HG02885 (cell line): Measurements from ENCODE around the gene TRNP1.

Source experiments
- ATAC-seq: cut with Tn5 transposase; IDR thresholded peaks from one replicate; pipeline ENCODE4 v1.9.1; 2021; ENCODE audit warnings: mild to moderate bottlenecking; ENCODE audit not compliant: unreplicated experiment, poor library complexity

Gene TRNP1

DNA sequence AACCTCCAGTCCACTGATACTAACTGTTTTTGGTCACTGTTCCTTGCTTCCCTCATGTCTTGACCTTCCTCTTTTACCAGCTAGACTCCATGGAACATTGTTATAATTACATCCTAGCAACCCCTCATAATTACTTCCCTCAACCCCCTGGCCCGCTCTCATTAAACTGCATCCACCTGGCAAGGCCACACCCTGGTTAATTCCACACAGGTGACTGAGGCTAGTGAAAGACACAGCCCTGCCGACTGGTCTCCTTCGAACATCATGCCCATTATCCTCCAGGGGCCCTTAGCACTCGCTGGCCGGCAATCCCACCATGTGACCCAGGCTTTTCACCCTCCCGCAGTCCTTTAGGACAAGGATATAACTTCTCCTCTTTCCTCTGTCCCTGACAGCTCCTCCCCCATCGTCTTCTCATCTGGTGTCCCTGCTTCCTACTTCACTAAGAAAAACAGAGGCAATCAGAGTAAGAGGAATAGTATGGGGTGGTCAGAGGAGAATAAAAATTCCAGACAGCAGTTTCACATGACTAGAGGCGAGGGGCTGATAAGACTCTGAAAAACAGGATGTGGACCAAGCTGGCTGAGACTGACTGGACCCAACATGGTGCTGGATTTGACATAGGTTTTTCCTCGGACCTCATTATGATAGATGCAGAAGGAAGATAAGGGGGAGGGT is 28.0 kb downstream of the TRNP1 start:
- ATAC-seq = no peak

DNA sequence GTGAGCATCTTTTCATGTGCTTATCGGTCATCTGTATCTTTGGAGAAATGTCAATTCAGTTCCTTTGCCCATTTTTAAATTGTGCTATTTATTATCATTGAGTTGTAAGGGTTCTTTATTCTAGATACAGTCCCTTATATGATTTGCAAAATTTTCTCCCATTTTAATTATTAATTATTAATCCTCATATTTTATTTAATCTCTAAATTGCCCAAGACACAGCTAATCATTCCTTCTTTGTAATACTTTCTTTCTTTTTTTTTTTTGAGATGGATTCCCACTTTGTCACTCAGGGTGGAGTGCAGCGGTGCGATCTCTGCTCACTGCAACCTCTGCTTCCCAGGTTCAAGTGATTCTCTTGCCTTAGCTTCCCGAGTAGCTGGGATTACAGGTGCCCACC is 32.2 kb downstream of the TRNP1 start:
- ATAC-seq = no peak

DNA sequence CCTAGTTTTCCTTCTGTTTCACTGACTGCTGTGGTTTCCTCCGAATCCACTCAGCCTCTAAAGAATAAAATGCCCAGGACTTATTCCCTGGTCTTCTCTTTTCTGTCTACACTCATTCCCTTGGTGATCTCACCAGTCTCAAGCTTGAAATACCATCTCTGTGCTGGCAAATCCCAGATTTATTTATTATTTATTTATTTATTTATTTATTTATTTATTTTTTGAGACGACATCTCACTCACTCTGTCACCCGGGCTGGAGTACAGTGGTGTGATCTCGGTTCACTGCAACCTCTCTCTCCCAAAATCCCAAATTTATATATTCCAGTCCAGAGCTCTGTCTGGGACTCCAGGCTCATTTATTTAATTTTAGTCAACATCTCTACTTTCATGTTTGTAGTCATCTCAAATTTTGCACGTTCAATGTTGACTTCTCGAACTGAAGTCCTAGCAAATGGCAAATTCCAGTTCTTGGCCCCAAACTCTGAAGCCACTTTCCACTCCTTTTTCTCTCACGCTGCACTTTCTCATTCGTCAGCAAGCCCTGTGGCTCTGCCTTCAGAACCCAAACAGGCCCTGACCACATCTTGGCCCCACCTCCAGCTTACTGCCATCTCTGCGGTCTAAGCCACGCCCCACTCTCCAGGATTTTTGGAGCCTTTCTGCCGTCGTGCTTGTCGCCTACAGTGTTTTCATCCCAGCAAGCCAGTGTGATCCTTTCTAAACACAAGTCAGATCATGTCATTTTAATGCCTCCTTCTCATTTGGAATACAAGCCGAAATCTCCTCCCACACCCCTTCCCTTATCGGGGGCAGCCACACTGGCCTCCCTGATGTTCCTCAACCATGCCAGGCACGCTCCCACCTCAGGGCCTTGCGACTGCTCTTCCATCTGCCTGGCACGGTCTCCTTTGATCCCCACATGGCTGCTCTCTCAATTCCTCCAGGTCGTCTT is 33.4 kb downstream of the TRNP1 start:
- ATAC-seq = no peak

DNA sequence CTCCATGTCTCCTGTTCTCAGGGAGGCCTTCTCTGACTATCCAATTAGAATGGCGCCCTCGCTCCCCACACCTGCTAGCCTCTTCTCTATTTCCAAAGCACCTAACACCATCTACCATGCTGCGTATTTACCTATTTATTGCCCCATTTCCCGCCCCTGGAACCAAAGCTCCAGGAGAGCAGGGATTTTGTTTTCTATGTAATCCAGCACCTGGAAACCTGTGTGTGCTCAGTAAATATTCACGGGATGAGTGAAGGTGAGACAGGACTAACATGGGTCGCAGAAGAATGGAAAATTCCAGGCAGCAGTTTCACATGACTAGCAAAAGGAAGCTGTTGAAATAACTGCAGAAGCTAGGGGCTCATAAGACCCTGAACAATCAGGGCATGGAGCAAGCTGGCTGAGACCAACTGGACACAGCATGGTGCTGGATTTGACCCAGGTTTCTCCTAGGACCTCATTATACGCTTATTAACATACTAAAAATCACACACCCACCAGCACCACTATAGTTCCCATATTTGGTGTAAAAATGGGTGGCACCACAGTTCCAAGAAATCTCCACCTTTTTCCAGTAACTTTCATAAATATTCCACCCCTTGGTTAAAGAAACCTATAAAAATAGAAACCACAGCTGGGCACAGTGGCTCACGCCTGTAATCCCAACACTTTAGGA is 34.2 kb downstream of the TRNP1 start:
- no peak for ATAC-seq

DNA sequence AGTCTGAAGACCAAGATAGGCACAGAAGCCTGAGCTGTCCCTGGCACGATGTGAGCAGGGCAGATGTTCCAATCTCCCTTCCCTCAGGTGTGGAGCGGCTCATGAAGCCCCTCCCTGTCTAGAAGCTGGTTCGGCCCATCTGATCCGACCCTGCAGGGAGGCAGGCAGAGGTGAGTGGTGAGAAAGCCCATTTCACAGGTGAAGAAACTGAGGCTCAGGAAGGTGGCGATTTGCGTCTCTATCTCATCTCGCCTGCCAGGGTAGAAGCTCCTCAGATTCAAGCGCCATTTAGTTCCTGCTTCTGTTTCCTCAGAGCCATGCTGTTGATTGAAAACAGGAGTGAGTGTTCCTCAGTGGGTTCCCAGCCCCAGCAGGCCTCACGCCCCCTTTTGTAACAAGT is 36.0 kb downstream of the TRNP1 start:
- no peak for ATAC-seq

DNA sequence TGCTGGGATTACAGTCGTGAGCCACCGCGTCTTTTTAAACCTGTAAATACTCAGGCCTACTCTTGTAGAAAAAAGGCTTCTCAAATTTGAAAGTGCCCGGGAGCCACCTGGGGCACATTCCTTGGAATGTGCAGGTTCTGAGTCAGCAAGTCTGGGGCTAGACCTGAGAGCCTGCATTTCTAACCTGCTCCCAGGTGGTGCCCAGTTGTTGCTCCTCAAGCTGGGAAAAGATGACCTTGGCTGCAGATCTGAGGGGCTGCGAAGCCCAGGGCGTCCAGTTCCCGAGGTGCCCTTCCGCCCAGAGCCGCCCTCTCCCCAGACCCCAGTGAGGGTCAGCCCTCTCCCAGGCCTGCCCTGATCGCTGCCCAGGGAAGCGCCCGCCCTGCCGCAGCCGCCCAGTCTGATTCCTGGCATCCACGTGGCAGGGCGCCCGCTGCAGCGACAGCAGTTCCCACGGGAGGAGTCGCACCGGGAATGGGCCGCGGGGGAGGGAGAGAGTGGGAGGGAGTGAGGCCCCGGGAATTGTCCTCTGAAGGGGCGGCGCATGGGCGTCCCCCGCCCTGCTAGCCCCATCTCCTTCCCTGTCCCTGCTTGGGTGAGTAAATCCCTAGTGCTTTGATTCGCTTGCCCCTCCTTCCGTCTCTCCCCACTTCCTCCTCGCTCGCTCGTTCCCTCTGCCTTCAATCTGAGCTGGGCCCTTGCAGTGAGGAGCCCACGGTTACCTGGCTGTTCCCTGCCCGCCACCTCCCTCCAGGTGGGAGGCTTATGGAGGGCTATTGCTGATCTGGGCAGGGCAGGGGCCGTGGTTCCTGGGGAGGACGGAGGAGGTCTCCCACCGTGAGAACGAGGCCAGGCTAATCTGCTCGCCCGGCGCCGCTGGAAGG is 38.0 kb downstream of the TRNP1 start:
- ATAC-seq = no peak

DNA sequence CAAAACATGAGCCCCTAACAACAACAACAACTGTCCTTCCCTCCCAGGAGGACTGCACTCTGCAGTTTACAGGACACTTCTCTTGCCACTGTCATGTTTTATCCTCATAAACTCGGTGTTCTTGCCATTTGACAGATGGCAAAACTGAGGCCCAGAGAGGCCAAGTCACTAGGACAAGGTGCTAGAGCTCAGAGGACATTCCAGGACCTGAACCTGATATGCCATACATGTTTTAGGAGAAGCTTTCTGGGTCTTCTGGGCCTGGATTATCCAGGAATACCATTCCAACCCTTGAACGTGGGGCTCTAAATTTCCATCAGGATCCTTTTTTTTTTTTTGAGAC is 38.6 kb downstream of the TRNP1 start:
- ATAC-seq = no peak

DNA sequence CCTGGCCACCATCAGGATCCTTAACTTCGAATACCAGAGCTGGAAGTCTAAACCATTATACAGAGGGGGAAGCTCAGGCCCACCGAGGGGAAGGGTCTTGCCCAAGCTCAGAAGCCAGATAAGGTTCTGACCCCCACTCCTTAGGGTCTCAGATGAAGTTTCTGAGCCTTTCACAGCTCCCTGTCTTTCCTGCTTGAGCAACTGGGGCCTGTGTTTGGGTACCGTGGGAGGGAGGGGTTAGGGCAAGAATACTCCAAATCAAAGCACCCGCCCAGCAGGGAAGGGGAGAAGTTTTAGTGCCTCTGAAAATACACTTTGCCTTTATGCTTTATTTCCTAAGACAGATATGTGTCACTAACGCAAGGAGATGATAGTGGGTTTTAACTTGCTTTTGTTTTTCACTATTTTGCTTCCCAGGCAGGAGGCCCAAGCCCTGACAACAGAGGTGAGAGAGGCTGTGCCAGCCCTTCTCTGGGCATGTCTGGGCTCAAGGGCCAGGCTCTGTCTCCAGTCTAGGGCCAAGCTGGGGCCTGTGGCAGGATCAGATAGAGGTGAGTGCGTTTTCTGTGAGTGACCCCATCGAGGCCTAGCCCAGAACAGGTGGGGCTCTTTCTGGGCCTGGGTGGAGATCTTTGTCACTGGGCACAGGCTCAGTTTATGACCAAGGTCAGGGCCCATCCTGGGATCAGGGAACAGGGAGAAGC is 39.7 kb downstream of the TRNP1 start:
- ATAC-seq = no peak

DNA sequence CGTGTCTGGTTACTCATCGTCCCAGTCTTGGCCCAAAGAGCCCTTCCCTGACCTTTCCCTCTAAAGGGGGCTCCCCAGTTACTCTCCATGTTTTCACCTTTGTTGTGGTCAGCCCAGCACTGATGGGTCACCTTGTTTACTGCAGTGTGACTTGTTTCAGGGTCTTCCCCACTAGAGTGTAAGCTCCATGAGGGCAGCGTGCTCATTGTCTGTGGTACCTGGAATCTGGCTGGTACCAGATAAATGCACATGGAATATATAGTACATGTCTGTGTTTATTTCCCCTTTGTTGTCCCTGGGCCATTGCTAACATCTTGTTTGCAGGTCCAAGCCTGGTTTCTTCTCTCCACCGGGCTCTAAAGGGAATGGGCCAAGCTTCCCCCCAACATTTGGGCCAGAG is 41.9 kb downstream of the TRNP1 start:
- ATAC-seq = no peak

DNA sequence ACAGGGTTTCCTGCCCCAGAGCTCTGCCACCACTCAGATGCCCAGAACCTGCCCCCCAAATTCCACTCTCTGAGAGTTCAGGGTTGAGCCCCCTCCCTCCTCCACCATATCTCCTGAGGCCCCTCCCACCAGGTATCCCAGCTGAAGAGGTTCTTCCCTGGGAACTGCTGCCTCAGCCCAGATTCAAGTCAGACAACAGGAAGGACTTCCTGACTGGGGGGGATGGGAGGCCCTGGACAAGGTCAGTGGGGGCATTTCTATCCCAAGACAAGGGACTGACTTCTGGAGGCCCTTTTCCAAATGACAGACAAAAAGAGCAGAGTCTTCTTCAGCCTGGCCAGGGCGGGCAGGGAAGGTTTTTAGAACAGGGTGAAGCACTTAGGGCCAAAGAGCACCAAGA is 43.2 kb downstream of the TRNP1 start:
- no peak for ATAC-seq

DNA sequence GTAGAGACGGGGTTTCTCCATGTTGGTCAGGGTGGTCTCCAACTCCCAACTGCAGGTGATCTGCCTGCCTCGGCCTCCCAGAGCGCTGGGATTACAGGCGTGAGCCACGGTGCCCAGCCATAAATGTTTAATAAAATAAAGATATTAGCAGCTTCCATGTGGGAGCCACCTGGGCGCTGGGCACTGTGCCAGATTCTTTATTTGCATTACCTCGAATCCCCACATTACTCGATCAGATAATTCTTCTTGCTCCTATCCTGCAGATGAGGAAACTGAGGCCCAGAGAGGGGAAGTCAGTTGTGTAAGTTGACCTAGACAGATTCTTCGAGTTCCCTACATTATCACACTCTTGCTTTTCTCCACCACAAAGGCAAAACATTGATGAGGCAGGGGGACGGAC is 44.0 kb downstream of the TRNP1 start:
- no peak for ATAC-seq

DNA sequence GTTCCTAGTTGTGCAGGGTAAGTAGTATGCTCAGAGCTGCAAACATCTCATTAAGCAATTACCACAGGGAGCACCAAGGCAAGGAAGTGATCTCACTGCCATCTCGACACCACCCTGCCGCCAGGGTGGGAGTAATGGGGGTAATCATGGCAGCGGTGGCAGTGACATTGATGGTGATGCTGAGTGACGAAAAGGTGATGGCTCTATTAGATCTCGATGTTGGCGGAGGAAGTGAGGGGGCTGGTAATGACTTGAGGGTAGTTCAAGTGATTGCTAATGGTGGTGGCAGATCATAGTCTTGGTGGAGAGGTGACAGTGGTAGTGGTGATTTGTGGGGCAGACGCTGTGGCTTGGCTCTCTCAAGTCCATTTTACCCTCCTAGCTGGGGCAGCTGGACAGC is 44.5 kb downstream of the TRNP1 start:
- ATAC-seq = no peak

DNA sequence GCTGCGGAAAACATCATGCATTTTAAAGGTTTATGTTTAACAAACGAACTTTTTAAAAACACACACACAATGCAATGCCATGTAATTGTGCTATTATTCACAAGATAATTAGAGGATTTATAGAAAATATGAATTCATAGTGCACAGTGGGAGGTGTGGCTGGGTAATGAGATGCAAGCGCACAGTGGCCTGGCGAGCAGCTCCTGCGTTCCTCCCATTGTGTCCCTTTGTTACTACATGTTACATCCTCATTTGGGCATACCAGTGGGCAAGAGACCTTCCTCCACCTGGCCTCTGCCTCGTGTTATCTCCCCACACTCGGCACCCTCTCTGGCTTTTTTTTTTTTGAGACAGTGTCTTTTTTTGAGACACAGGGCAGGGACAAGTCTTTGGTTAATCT is 49.2 kb downstream of the TRNP1 start:
- ATAC-seq = no peak

DNA sequence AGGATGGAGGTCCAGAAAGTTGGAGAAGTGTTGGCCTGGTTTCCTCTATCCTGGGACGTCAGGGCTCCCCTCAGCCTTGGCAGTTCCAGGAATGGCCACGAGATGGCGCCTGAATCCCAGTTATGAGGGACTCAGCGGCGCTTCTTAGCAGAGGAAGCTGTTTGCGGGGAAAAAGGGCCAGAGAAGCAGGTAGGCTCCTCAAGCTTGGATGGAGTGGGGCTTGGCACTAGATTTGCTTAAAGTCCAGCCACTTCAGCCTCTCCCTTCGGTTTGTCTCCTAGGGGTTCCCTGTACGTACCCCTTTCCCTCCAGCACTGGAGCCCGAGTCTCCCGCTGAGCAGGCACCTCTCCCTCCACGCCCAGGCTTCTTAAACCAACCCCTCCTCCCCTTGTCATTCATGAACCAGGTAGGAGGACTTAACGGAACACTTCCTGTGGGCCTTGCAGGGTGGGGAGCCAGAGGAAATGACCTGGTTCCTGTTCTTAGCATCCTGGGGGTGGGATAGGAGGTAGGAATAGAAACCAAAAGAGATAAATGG is 51.2 kb downstream of the TRNP1 start:
- ATAC-seq = no peak

DNA sequence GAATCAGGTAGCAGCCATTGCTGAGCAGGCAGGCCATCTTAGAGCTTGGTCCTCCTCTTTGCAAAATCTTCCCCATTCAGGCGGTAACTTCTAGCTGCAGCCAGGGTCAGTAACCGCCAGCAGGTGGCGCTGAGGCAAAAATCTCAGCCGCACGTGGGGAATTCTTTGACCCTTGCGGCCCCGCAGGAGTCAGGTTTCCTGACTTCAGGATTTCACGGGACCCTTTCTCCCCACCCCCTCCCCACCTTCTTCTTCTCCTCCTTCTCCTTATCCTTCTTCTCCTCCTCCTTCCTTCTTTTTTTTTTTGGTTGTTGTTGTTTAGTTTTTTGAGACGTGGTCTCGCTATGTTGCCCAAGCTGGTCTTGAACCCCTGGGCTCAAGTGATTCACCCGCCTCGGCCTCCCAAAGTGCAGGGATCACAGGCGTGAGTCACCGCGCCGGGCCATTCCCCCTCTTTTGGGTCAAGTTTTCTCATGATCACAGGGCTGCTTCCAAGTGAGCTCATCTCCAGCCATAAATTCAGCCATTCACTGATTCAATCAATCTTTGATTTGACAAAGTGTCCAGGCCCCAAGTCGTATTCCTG is 52.6 kb downstream of the TRNP1 start:
- ATAC-seq = no peak

DNA sequence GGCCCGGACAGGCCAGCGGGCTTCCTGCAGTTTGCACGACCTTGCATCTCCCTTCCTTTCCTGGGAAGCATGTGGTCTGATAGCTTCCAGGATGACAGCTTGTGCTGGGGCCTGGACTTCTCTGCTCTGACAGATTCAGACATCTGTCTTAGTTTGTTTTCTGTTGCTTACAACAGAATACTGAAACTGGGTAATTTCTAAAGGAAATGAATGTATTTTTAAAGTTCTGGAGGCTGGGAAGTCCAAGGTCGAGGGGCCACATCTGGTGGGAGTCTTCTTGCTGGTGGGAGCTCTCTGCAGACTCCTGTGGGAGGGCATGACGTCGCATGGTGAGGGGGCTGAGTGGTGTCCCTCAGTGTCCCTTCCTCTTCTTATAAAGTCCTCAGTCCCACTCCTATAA is 54.4 kb downstream of the TRNP1 start:
- no peak for ATAC-seq

DNA sequence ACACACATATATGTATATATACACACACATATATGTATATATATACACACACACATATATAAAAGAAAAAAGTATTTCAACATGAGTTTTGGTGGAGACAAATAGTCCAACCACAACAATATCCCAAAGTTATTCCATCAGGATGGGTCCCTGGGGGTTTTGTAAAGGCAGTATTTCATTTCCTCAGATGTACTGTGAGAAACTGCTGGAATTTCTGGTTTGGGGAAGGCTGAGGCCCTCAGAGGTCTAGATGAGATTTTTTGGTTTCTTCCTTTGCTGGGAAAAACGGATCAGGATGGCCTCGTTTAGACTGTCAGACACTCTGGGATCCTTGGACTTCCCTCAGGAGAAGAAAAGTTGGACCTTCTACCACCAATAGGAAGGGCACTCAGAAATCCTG is 55.6 kb downstream of the TRNP1 start:
- ATAC-seq = no peak

DNA sequence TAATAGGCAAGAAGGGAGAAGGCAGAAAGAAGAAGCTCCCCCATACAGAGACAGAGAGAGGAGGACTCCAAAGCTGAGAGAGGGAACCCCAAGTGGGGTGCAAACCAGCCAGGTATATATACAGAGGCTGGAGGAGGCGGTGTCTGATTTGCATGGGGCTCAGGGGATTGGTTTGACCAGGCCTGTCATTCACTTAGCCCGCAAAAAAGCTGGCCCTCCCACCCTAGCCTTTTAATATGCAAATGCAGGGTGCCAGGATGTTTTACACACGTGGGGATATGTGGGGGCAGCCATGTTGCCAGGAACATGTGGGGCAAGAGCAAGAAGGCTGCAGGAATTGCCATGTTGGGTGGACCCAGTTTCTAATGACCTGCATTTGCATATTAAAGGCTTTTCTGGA is 56.1 kb downstream of the TRNP1 start:
- ATAC-seq = no peak
